ENCODE measurements around the gene MYO1D.

DNA sequence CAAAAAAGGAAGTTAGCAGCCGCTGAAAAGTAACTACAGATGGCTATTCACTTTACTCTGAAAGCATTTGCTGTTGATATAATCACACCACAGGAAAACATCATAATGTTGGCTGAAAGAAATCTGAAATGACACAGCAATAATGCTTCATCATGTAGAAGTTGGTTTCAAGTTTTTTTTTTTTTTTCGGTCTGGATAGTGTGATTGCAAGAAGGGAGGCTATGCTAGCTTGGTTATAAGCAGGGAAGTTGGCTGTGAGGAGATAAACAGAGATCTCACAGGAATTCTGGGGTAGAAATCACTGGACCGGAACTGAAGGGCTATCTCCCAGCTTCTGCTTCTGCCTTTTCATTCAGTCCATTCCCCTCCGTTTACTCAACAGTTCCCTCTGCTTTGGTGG is 57.9 kb downstream of the MYO1D start:
- TF ChIP-seq, protein P1, sequence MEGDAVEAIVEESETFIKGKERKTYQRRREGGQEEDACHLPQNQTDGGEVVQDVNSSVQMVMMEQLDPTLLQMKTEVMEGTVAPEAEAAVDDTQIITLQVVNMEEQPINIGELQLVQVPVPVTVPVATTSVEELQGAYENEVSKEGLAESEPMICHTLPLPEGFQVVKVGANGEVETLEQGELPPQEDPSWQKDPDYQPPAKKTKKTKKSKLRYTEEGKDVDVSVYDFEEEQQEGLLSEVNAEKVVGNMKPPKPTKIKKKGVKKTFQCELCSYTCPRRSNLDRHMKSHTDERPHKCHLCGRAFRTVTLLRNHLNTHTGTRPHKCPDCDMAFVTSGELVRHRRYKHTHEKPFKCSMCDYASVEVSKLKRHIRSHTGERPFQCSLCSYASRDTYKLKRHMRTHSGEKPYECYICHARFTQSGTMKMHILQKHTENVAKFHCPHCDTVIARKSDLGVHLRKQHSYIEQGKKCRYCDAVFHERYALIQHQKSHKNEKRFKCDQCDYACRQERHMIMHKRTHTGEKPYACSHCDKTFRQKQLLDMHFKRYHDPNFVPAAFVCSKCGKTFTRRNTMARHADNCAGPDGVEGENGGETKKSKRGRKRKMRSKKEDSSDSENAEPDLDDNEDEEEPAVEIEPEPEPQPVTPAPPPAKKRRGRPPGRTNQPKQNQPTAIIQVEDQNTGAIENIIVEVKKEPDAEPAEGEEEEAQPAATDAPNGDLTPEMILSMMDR (IDR thresholded peaks at IDR 0.05), result no peak
- no peak for TF ChIP-seq POLR2A (IDR thresholded peaks at IDR 0.05)

Measured in body of pancreas (tissue), 4 donors.